IPS DF 4.7 (cell line): ENCODE data around the gene RRBP1.

Experiments used
- DNase-seq: peaks from one replicate; pipeline ENCODE4 v3.0.0-alpha.2; 2013; ENCODE audit warnings: low spot score; ENCODE audit errors: extremely low read depth

Gene RRBP1

GRCh38 chr20:17682103-17682888 lies at the start of gene RRBP1:
Gene RRBP1, minus strand, starts transcription at chr20:17682242. Its CDS starts 21,735 bp downstream, at chr20:17660507.
- DNase-seq = peak; percentile 83

DNA sequence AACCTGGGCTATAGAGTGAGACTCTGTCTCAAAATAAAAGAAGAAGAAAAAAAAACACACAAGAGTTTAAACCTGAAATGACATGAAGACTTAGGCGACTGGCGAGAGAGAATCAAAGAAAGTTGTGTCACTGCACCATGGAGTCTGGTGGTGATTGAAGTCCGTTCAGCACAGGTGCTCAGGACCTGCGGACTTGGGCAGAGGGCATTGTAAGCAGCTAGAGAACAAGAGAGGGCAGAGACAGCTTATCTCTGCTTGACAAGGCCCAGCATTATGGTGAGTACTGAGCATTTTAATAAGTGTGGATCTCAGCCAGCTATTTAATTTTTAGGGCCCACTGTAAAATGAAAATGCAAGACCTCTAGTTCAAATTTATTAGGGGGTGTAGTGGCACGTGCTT lies 49.2 kb upstream of the RRBP1 start:
- no peak for DNase-seq

- DNase-seq = no peak
Measured at GRCh38 chr20:17730071-17730470, 48.0 kb upstream of the RRBP1 start.

DNA sequence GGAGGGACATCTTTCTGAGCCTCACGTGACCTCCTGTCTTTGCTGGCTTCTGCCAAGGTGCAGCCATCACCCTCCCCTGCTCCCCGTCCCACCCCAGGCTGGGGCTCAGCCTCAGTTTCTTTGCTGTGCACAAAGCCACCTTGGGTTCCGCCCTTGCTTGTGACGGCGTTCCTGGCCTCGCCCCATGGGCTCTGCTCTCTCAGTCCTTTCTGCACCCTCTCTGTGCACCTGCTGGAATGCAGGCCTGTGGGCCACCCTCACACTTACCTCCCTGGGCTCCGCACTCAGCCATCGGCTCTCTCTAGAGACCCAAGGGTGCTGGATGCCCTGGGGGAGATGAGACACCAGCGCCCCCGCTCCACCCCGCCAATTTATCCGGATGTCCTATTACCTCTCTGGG lies 46.0 kb upstream of the RRBP1 start:
- DNase-seq = no peak

GRCh38 chr20:17727351-17727750 lies 45.3 kb upstream of the RRBP1 start:
- no peak for DNase-seq

DNA sequence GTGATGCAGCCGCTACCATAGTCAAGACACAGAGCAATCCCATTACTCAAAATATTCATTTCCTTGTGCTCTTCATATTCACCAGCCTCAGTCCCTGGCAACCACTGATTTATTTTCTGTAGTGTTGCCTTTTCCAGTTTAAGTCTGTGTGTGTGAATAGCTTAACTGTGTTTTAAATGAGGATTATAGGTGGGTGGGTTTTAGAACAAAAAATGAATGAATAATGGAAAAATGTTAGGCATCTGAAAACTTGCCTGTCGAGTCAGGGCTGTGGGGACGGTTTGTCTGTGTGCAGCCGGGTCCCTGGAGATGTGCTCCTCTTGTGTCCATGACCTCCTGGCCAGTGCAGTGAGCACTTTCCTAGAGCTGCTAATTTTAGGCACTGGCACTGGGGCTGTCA lies 44.9 kb upstream of the RRBP1 start:
- DNase-seq = no peak

- no peak for DNase-seq
Measured at GRCh38 chr20:17725094-17725835, 43.2 kb upstream of the RRBP1 start.

DNA sequence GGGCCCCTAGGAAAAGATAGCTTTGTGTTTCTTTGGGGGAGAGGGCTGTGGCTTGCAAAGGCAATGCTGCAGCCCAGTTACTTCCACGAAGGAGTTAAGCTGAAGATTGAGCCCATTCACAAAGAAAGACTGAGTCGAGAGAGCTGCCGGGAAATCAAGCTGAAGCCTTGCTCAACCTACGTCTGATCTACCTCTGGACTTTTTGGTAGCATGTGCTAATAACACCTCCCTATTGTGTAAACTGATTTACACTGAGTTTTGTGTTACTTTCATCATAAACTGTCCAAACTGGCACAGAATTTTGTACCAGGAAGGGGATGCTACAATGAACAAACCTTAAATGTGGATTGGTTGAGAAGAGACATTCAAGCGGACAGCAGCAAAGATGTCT lies 41.3 kb upstream of the RRBP1 start:
- DNase-seq = no peak

DNA sequence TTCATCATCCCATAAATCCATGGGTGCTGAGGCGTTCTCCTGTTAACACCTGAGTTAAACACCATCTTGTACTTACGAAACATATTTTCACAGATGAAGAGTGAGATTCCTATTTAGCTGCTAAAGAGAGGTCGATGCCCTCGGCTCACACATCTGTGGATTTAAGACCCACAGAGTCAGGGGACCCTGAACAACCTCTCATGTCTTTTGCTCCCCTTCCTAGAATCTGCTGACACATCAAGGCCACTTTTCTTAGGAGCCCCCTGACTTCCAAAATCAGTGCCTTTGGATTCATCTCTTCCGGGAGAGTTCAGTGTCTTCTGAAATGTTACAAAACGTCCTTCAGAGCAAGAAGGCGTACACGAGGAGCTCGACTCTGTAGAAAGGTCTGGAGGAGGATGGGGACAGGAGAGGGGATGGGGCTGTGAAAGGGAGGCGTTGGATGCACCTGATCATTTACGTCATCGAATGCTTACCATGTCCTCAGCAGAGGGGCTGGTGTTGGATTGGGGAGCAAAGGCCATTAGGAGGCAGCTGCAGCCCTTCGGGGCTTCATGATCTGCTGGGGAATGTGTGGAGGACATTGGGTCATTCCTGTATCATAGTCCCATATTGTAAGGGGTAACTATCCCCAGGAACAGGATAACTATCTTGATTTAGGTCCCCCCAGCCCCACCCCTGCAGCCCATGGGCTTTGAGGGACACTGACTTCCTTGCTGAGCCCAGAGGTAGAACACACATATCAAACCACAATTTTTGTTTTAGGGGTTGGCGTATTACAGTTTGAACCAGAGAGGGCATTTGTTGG lies 40.7 kb upstream of the RRBP1 start:
- no peak for DNase-seq

- DNase-seq = no peak
Measured at GRCh38 chr20:17721802-17722486, 39.9 kb upstream of the RRBP1 start.

DNA sequence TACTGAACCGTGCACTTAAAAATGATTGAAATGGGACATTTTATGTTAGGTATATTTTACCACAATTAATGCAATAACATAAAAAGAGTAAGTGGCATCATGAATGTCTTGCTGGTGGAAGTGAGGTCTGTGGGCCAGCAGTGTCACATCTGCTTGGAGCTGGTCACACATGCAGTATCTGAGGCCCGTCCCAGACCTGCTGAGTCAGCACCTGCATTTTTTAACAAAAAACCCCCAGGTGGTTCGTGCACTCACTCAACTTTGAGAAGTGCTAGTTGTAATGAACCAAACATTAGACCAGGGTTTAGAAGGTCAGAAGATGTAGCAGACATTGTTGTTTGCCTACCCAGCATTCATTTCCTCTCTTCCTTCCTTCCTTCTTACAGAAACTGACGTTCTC lies 38.7 kb upstream of the RRBP1 start:
- no peak for DNase-seq

DNA sequence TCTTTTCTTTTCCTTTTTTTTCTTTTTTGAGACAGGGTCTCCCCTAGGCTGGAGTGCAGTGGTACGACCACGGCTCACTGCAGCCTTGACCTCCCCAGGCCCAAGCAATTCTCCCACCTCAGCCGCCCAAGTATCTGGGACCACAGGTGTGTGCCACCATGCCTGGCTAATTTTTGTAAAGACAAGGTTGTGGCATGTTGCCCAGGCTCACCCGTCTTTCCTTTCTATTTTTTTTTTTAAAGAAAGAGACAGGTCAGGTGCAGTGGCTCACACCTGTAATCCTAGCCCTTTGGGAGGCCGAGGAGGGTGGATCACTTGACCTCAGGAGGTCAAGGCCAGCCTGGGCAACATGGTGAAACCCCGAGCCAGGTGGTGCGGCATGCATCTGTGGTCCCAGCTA lies 34.3 kb upstream of the RRBP1 start:
- DNase-seq = no peak

DNA sequence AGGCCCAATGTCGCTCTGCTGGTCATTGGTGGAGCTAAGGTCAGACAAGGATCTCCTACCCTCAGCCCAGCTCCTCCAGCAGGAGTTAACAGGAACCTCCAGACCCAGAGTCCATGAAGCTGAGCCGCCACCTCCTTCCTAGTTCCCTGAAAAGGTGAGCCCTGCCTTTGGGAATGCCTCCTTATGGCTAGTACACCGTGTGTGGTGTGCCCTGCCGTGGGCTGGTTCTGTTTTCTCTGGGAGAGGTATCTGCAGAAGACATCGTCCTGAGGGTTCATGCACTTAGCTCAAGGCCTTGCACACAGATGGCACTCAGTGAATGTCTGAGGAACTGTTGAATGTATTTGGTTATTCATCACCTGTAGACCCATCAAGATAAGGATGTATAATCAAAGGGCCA lies 33.0 kb upstream of the RRBP1 start:
- DNase-seq = no peak

DNA sequence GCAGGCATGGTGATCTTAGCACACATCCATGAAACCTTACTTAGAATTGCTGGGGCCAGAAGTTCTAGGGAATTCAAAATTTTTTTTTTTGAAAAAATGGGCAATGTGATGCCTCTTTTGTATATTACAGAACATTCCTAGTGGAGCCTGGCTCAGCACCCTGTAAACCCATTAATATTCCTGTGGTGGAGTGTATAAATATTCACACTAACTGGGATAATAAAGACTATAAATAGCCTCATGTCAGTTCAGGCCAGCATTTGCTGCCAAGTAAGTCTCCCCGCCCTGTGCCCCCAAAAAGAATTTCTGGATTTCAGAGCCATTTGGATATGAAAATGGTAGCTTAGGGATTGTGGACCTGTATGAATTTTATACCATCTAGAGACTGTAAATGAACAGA lies 32.6 kb upstream of the RRBP1 start:
- no peak for DNase-seq

GRCh38 chr20:17712708-17713107 lies 30.7 kb upstream of the RRBP1 start:
- DNase-seq = no peak

GRCh38 chr20:17712201-17712600 lies 30.2 kb upstream of the RRBP1 start:
- no peak for DNase-seq

DNA sequence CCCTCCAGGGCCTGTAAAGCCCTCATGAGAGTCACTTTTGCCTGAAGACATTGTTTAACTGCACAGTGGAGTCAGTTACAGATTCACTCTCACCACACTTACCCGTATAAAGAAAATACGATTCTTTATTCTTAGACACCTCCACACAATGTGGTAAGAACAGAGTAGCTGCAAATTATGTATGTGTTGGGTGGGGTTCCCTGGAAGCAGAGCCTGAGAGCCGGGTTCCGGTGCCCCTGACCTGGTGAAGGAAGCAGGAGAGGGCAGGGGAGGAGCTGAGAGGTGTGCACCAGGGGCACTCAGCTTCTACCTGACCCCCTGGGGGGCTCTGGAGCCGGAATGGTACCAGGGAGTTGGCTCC lies 29.2 kb upstream of the RRBP1 start:
- DNase-seq = no peak

DNA sequence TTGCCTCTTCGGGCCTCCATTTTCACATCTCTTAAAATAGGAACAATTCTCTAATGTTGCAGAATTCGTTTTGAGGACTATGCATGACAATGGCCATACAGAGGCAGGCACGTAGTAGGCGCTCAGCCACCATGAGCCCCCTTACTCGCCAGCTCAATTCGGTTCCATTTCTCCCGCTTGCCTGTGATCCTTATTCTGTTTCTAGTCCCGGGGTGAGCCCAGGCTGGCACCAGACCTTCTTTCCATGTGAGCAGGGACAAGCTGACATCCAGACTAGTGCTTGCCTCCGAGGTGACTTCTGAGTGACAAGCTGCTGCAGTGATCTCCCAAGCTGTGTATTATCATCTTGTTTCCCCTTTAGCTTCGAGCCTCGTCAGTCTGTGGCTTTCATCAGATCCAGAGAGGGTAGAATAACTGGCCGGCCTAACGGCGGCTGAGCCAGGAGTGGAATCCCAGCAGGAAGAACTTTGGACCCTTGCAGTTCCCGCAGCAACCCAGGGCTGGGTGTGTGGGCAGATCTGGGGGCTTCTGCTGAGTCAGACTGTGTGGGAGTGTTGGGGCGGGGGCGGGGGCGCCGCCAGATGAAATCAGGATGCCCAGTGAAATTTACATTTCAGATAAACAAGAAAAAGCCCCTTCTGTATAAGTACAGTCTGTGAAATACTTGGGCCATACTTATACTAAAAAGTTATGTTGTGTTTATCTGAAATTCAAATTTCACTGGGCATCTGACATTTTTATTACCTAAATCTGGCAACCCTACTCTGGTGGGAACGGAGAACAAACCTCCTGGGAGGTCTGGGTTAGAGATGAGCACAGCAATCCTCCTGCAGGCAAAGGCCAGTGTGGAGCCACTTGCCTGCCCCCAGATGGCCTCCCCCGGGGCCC lies 28.6 kb upstream of the RRBP1 start:
- DNase-seq = no peak

- no peak for DNase-seq
Measured at GRCh38 chr20:17709361-17710293, 27.6 kb upstream of the RRBP1 start.
